ENCODE measurements around the gene KLF9.

DNA sequence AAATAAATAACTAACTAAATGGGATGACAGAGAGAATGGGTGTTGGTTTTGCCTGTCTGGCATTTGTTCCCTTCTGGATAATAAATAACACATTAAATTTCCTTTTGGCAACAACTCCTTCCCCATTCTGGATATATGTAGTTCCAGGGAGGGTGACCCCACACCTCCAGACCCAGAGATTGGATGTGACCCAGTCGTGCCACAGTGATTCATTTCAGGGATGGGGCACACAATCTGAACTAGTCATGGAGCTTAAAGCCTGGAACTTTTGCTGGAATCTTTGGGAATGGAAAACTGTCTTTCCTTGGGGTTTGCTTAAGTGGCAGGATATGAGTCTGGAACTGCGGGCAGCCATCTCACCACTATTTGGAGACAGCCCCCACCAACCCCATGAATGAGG is 11.3 kb downstream of the KLF9 start:
- TF ChIP-seq CTCF (IDR thresholded peaks at IDR 0.05) (no peak), POLR2A (IDR thresholded peaks at IDR 0.05) (no peak)

Data from ovary (tissue), 3 donors.